ENCODE data around the gene METTL2B.
A peak's percentile ranks its signal among the peaks of the same experiment; 100 is the strongest.

Gene METTL2B

GRCh38 chr7:128476402-128477335 lies at the start of gene METTL2B:
METTL2B (plus strand) TSS chr7:128476748; CDS start chr7:128476766, 18 bp downstream.
- peak; percentile 77 to 89 for DNase-seq (ENCODE audit: low read depth in 2 of 2)

- DNase-seq (ENCODE audit: low read depth in 2 of 2) = no peak
Measured at GRCh38 chr7:128427289-128427891, 49.2 kb upstream of the METTL2B start.

- DNase-seq (ENCODE audit: low read depth in 2 of 2) = no peak
Measured at GRCh38 chr7:128430207-128430606, 46.3 kb upstream of the METTL2B start.

- no peak for DNase-seq (ENCODE audit: low read depth in 2 of 2)
Measured at GRCh38 chr7:128431221-128431620, 45.3 kb upstream of the METTL2B start.

- DNase-seq (ENCODE audit: low read depth in 2 of 2) = no peak
Measured at GRCh38 chr7:128431754-128432153, 44.8 kb upstream of the METTL2B start.

- DNase-seq (ENCODE audit: low read depth in 2 of 2) = no peak
Measured at GRCh38 chr7:128434413-128435326, 41.9 kb upstream of the METTL2B start.

GRCh38 chr7:128435327-128435686 lies 41.2 kb upstream of the METTL2B start:
- no peak for DNase-seq (ENCODE audit: low read depth in 2 of 2)

- no peak for DNase-seq (ENCODE audit: low read depth in 2 of 2)
Measured at GRCh38 chr7:128437426-128438332, 38.9 kb upstream of the METTL2B start.

- DNase-seq (ENCODE audit: low read depth in 2 of 2) = no peak
Measured at GRCh38 chr7:128442356-128442755, 34.2 kb upstream of the METTL2B start.

- no peak for DNase-seq (ENCODE audit: low read depth in 2 of 2)
Measured at GRCh38 chr7:128443831-128444600, 32.5 kb upstream of the METTL2B start.

- DNase-seq (ENCODE audit: low read depth in 2 of 2) = no peak
Measured at GRCh38 chr7:128446306-128446705, 30.2 kb upstream of the METTL2B start.

- no peak for DNase-seq (ENCODE audit: low read depth in 2 of 2)
Measured at GRCh38 chr7:128447941-128448564, 28.5 kb upstream of the METTL2B start.

- DNase-seq (ENCODE audit: low read depth in 2 of 2) = no peak
Measured at GRCh38 chr7:128448751-128449302, 27.7 kb upstream of the METTL2B start.

GRCh38 chr7:128450409-128450808 lies 26.1 kb upstream of the METTL2B start:
- DNase-seq (ENCODE audit: low read depth in 2 of 2) = no peak

- DNase-seq (ENCODE audit: low read depth in 2 of 2) = no peak
Measured at GRCh38 chr7:128450913-128451312, 25.6 kb upstream of the METTL2B start.

- no peak for DNase-seq (ENCODE audit: low read depth in 2 of 2)
Measured at GRCh38 chr7:128452552-128452951, 24.0 kb upstream of the METTL2B start.

GRCh38 chr7:128453836-128454804 lies 22.4 kb upstream of the METTL2B start:
- no peak for DNase-seq (ENCODE audit: low read depth in 2 of 2)
